Measurements from ENCODE around the gene VPS35. TPM values are rescaled to one million over a fixed set of nuclear protein-coding genes. Genes with fewer than 3 reads are reported as not detected.

The VPS35 gene
- total RNA-seq, 2 donors from 2014 or later, result 61.6 to 84.9 TPM

DNA sequence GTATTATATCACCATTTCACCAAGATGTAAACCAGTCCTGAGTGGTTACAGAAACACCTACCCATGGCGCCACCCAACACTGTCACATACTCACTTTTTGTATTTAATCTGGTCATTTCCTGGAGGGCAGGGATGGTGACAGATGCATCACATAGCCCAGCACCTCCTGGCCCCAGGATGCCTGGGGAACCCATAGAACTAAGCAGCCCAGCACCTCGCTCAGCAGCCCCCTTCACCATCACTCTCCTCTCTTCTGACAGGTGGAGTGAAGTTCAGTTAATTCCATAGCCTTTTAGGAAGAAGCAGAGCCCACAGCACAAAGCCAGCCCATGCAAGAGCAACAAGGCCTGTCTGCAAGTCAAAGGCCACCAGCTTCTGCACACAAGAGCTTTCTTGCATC is 31.6 kb upstream of the VPS35 start:
- peak in 1 of 2 donors; percentile 28 for ATAC-seq
- Mint-ChIP-seq H3K9me3 (no peaks in the 10 kb centered on the region), H3K4me3 (no peak overlapping the region), H3K4me1 (ENCODE audit: low read depth in 2 of 2) (no peaks in the 10 kb centered on the region), H3K27me3 (peaks cover 0 to 3% of the 10 kb centered on the region in 2 donors), H3K27ac (no peak overlapping the region), H3K36me3 (peaks cover under 1% of the 10 kb centered on the region)
- no peak for DNase-seq (ENCODE audit: low spot score)

DNA sequence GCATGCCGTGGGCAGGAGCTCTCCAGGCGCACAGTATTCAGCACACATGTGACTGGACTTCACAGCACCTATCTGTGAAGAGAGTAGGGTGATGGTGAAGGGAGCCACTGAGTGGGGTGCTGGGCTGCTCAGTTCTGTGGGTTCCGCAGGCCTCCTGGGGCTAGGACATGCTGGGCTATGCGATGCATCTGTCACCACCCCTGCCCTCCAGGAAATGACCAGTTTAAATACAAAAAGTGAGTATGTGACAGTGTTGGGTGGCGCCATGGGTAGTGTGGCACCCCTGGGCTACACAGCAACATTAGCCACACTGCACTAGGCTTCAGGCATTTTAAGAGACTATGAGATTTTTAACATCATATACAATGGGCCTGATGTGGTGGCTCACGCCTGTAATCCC is 30.6 kb upstream of the VPS35 start:
- DNase-seq (ENCODE audit: low spot score) (no peak), ATAC-seq (no peak)
- Mint-ChIP-seq H3K36me3 (no peaks in the 10 kb centered on the region), H3K27me3 (no peaks in the 10 kb centered on the region), H3K4me1 (ENCODE audit: low read depth in 2 of 2) (no peaks in the 10 kb centered on the region), H3K9me3 (no peaks in the 10 kb centered on the region), H3K4me3 (no peak overlapping the region), H3K27ac (no peak overlapping the region)

- H3K4me3 Mint-ChIP-seq, result no peak overlapping the region
Measured at GRCh38 chr16:46718214-46718613, 29.2 kb upstream of the VPS35 start.

DNA sequence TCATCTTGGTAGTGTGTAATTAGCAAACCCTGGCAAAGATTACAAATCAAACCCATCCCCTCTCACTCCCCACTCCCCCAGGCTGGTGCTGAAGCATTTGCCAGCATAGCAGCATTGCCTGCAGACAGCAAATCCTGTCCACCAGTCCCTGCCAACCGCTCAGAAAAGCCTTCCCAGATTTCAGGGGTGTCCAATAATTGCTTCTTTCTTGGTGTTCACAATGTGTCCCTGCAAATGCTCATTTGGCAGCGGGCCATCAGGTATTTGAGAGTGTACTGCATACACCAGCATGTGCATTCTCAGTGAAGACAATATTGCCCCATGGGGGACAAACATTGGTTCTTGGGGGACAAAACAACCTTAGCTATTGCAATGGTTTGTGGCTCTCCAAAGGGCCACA is 28.7 kb upstream of the VPS35 start:
- DNase-seq (ENCODE audit: low spot score) (no peak), ATAC-seq (no peak)
- Mint-ChIP-seq H3K27me3 (no peaks in the 10 kb centered on the region), H3K9me3 (no peaks in the 10 kb centered on the region), H3K4me1 (ENCODE audit: low read depth in 2 of 2) (no peaks in the 10 kb centered on the region), H3K36me3 (no peaks in the 10 kb centered on the region), H3K4me3 (no peak overlapping the region), H3K27ac (no peak overlapping the region)

More at GRCh38 chr16:46718214-46718613, 29.2 kb upstream of the VPS35 start:
- DNase-seq (ENCODE audit: low spot score) (no peak), ATAC-seq (no peak)
- H3K27ac Mint-ChIP-seq, result no peak overlapping the region
- H3K36me3 Mint-ChIP-seq, result no peaks in the 10 kb centered on the region
- H3K27me3 Mint-ChIP-seq, result no peaks in the 10 kb centered on the region
- no peaks in the 10 kb centered on the region for H3K4me1 Mint-ChIP-seq (ENCODE audit: low read depth in 2 of 2)
- no peaks in the 10 kb centered on the region for H3K9me3 Mint-ChIP-seq

DNA sequence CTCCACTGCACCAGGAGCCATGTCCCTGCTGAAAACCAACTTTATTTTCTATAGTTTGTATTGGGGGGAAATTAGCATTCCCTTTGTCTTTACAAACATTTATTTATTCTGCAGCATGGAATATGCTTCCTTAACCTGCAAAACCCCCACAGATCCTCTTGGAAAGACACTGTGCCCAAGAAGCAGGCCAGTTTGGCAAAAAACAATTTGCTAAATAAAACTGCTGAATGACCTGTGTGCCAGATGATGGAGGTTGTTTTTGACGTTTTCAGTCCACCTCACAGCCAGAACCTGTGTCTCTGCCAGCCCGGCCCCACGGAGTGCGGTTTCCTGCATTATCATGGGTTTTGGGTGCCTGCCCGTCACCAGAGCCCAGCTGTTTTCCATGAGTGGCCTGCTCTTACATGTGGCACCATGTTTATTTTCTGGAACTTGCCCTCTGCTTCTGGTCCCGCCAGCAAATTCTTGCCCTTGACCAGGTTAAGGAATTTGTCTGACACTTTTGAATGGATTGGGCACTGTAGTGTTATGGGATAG is 26.9 kb upstream of the VPS35 start:
- DNase-seq (ENCODE audit: low spot score), result no peak
- no peaks in the 10 kb centered on the region for H3K9me3 Mint-ChIP-seq
- no peaks in the 10 kb centered on the region for H3K4me1 Mint-ChIP-seq (ENCODE audit: low read depth in 2 of 2)
- no peak overlapping the region for H3K4me3 Mint-ChIP-seq
- H3K27ac Mint-ChIP-seq, result no peak overlapping the region
- no peak for ATAC-seq
- H3K27me3 Mint-ChIP-seq, result peaks cover 0 to 2% of the 10 kb centered on the region in 2 donors
- H3K36me3 Mint-ChIP-seq, result no peaks in the 10 kb centered on the region

- no peaks in the 10 kb centered on the region for H3K9me3 Mint-ChIP-seq
- H3K36me3 Mint-ChIP-seq, result no peaks in the 10 kb centered on the region
- ATAC-seq (no peak), DNase-seq (ENCODE audit: low spot score) (no peak)
- no peak overlapping the region for H3K27ac Mint-ChIP-seq
- peaks cover 0 to 2% of the 10 kb centered on the region in 2 donors for H3K27me3 Mint-ChIP-seq
- H3K4me3 Mint-ChIP-seq, result no peak overlapping the region
- no peaks in the 10 kb centered on the region for H3K4me1 Mint-ChIP-seq (ENCODE audit: low read depth in 2 of 2)
Measured at GRCh38 chr16:46714797-46715591, 26.0 kb upstream of the VPS35 start.

DNA sequence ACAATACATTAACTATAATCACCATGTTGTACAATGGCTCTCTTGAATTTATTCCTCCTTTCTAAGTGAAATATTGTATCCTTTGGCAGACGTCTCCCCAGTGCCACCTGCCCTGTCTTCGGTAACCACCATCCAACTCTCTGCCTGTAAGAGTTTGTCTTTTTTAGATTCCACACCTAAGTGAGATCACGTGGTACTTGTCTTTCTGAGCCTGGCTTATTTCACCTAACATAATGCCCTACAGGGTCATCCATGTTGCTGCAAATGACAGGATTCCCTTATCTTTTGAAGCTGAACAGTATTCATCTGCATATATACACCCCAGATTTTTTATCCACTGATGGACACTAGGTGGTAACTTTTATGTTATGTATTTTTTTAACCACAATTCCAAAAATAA is 24.7 kb upstream of the VPS35 start:
- DNase-seq (ENCODE audit: low spot score) (no peak), ATAC-seq (no peak)
- Mint-ChIP-seq H3K4me1 (ENCODE audit: low read depth in 2 of 2) (no peaks in the 10 kb centered on the region), H3K27me3 (peaks cover 0 to 2% of the 10 kb centered on the region in 2 donors), H3K4me3 (no peak overlapping the region), H3K9me3 (no peaks in the 10 kb centered on the region), H3K27ac (no peak overlapping the region), H3K36me3 (no peaks in the 10 kb centered on the region)

GRCh38 chr16:46712911-46713310 is 23.9 kb upstream of the VPS35 start:
- DNase-seq (ENCODE audit: low spot score) (no peak), ATAC-seq (no peak)
- Mint-ChIP-seq H3K4me3 (no peak overlapping the region), H3K36me3 (no peaks in the 10 kb centered on the region), H3K4me1 (ENCODE audit: low read depth in 2 of 2) (no peaks in the 10 kb centered on the region), H3K27ac (no peak overlapping the region), H3K9me3 (no peaks in the 10 kb centered on the region), H3K27me3 (peaks cover 0 to 2% of the 10 kb centered on the region in 2 donors)

GRCh38 chr16:46711106-46712058 is 22.4 kb upstream of the VPS35 start:
- Mint-ChIP-seq H3K27ac (no peak overlapping the region), H3K9me3 (no peaks in the 10 kb centered on the region), H3K4me1 (ENCODE audit: low read depth in 2 of 2) (no peaks in the 10 kb centered on the region), H3K36me3 (no peaks in the 10 kb centered on the region), H3K27me3 (peaks cover 0 to 2% of the 10 kb centered on the region in 2 donors), H3K4me3 (no peak overlapping the region)
- no peak for DNase-seq (ENCODE audit: low spot score)
- no peak for ATAC-seq

DNA sequence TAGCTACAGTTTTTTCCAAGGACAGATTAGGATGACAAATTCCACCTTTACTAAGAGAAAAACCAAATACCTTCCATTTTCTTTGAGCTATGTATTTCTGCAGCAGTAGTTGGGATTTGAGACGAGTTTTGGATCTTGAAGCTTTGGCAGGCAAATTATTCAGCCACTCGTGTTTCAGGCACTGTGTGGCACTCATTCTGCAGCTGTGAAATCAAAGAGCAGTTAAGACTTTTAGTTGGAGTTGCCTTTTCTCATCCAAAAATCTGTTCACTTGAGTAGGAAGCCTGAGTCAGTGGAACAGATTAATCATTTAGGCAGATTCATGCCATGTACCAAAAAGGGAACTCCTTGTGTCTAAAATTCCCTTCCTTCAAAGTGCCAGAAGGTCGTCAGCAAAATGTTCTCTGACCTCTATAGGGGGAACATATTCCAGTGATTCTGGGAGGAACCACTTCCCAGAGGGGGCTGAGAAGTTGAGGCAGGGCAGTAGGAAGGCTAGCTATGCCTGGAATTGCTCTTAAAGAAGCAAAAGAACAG is 20.6 kb upstream of the VPS35 start:
- H3K36me3 Mint-ChIP-seq, result no peaks in the 10 kb centered on the region
- H3K27ac Mint-ChIP-seq, result no peak overlapping the region
- DNase-seq (ENCODE audit: low spot score) (no peak), ATAC-seq (no peak)
- H3K9me3 Mint-ChIP-seq, result no peaks in the 10 kb centered on the region
- peaks cover 0 to 2% of the 10 kb centered on the region in 2 donors for H3K27me3 Mint-ChIP-seq
- no peak overlapping the region for H3K4me3 Mint-ChIP-seq
- H3K4me1 Mint-ChIP-seq (ENCODE audit: low read depth in 2 of 2), result no peaks in the 10 kb centered on the region

DNA sequence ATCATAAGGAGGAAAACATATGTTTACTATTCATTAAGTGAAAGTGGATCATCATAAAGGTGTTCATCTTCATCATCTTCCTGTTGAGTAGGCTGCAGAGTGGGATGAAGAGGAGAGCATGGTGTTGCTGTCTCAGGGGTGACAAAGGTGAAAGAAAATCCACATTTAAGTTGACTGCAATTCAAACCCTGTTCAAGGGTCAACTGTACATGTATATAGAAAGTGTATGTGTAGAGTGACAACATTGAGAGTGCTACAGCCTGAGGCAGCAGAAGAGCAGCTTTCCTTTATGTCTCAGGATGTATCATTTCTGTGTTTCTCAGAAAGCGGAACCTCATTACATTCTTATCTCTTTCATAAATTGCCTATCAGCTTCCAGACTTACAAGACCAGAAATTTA is 17.7 kb upstream of the VPS35 start:
- Mint-ChIP-seq H3K4me3 (no peak overlapping the region), H3K36me3 (no peaks in the 10 kb centered on the region), H3K9me3 (no peaks in the 10 kb centered on the region), H3K27me3 (no peaks in the 10 kb centered on the region), H3K4me1 (ENCODE audit: low read depth in 2 of 2) (no peaks in the 10 kb centered on the region), H3K27ac (no peak overlapping the region)
- ATAC-seq (no peak), DNase-seq (ENCODE audit: low spot score) (no peak)

DNA sequence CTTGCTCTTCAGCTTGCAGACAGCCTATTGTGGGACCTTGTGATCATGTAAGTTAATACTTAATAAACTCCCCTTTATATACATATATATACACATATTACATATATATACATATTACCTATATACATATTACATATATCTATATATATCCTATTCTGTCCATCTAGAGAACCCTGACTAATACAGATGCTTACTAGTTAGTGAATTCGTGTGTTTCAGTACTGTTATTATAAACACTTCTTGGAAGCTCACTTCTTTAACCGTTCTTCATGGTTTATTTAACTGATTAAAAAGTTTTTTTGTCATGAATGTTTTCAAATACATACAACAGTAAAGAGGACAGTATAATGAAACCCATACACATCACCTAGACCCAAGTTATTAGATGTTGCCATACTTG is 13.1 kb upstream of the VPS35 start:
- H3K4me1 Mint-ChIP-seq (ENCODE audit: low read depth in 2 of 2), result no peaks in the 10 kb centered on the region
- no peaks in the 10 kb centered on the region for H3K9me3 Mint-ChIP-seq
- ATAC-seq (peak in 1 of 2 donors; percentile 17), DNase-seq (ENCODE audit: low spot score) (no peak)
- H3K36me3 Mint-ChIP-seq, result no peaks in the 10 kb centered on the region
- H3K4me3 Mint-ChIP-seq, result no peak overlapping the region
- H3K27ac Mint-ChIP-seq, result no peak overlapping the region
- no peaks in the 10 kb centered on the region for H3K27me3 Mint-ChIP-seq

- no peaks in the 10 kb centered on the region for H3K9me3 Mint-ChIP-seq
- H3K27ac Mint-ChIP-seq, result no peak overlapping the region
Measured at GRCh38 chr16:46701615-46702014, 12.6 kb upstream of the VPS35 start.

GRCh38 chr16:46700048-46700447 is 11.1 kb upstream of the VPS35 start:
- Mint-ChIP-seq H3K4me1 (ENCODE audit: low read depth in 2 of 2) (no peaks in the 10 kb centered on the region), H3K27me3 (no peaks in the 10 kb centered on the region), H3K36me3 (peaks cover 8% of the 10 kb centered on the region), H3K27ac (no peak overlapping the region), H3K4me3 (no peak overlapping the region), H3K9me3 (no peaks in the 10 kb centered on the region)
- DNase-seq (ENCODE audit: low spot score), result no peak
- no peak for ATAC-seq

More at GRCh38 chr16:46701615-46702014, 12.6 kb upstream of the VPS35 start:
- ATAC-seq (no peak), DNase-seq (ENCODE audit: low spot score) (no peak)
- no peak overlapping the region for H3K4me3 Mint-ChIP-seq
- no peaks in the 10 kb centered on the region for H3K4me1 Mint-ChIP-seq (ENCODE audit: low read depth in 2 of 2)
- no peaks in the 10 kb centered on the region for H3K27me3 Mint-ChIP-seq
- H3K36me3 Mint-ChIP-seq, result no peaks in the 10 kb centered on the region
